Myocyte (in vitro differentiated cells): ENCODE results near the gene COBLL1. TPM values are rescaled to one million over a fixed set of nuclear protein-coding genes. Genes with fewer than 3 reads are reported as not detected.
"Not testable (repeated sequence)": the region's sequence is repeated elsewhere in the genome, so short reads cannot be mapped to it uniquely, and the experiment has no call there.

ENCODE experiments used
- DNase-seq: peaks from one replicate; pipeline ENCODE4 v3.0.0-alpha.2; 2012; ENCODE audit warnings: low read depth
- total RNA-seq: library from RNA; depleted of rRNA; stranded (reverse); fragments of >200 nt; gene quantifications from 2 replicates; pipeline ENCODE4 v1.2.3, GENCODE V29; 2014

Gene COBLL1
- total RNA-seq, 1 donor from 2014 or later: 5.6 TPM

DNA sequence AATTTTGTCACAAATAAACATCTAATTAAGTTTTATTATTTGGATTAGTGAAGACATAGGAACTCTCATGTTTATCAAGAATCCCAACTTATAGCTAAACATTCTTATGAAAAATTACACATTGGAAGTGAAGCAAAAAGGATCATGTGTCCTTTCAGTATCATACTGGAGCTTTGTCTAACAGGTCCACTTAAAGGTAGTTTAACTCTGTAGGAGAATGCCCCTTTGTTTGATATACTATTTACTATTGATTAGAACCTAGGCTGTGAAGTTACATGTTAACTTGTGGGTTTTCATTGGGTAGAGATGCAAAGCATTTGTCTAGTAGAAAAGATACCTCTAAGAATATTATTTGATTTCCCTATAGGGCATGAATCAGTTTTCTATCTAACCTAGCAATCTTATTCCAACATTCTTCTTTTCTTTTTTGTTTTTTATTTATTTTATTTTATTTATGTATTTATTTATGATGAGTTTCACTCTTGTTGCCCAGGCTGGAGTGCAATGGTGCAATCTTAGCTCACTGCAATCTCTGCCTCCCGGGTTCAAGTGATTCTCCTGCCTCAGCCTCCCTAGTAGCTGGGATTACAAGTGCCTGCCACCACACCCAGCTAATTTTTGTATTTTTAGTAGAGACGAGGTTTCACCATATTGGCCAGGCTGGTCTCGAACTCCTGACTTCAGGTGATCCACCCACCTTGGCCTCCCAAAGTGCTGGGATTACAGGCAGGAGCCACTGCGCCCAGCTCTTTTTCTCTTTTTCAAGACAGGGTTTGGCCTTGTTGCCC lies 18.5 kb upstream of the COBLL1 start:
- DNase-seq: not testable (repeated sequence)

- DNase-seq: no peak
Measured at GRCh38 chr2:164859251-164859818, 17.7 kb upstream of the COBLL1 start.

GRCh38 chr2:164852086-164852485 lies 10.5 kb upstream of the COBLL1 start:
- DNase-seq: no peak

- DNase-seq: no peak
Measured at GRCh38 chr2:164850235-164850634, 8.6 kb upstream of the COBLL1 start.

- DNase-seq: no peak
Measured at GRCh38 chr2:164849506-164849905, 7.9 kb upstream of the COBLL1 start.

GRCh38 chr2:164847981-164848741 lies 6.5 kb upstream of the COBLL1 start:
- DNase-seq: no peak

DNA sequence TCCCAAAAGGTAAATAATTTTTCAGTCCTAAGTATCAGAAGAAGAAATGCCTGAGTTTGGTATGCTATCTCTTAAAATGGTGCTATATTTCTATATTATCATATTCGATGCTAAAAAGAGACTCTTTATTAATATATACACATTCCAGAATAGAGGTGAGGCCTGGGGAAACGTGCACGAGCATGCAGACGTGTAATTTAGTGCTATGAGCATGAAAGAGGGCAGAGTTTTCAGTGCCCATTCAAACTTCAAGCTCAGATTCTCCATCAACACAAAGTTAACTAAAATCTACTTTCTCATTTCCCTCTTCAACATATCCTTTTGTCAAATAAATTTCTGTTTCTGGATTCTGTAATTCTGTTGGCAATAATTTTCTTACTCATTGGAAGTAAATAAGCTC lies 5.7 kb upstream of the COBLL1 start:
- DNase-seq: no peak

GRCh38 chr2:164846276-164846675 lies 4.7 kb upstream of the COBLL1 start:
- DNase-seq: no peak

GRCh38 chr2:164843346-164843911 lies 1.8 kb upstream of the COBLL1 start:
- no peak for DNase-seq

DNA sequence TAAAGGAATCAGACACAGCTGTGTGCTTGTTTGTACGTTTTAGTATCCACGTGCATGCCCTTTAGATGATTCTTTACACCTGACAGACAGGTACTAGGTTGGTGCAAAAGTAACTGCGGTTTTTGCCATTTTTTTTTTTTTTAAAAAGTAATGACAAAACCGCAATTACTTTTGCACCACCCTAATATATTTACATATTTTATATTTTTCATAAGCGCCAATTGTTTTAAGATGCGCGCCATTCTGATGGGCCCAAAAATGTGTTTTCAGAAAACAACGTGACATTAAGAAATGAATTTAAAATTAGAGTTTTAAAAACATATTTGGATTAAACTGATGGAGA lies 972 bp upstream of the COBLL1 start:
- DNase-seq: no peak

GRCh38 chr2:164840930-164841718 lies 499 bp downstream of the COBLL1 start:
- DNase-seq: peak; percentile 84

DNA sequence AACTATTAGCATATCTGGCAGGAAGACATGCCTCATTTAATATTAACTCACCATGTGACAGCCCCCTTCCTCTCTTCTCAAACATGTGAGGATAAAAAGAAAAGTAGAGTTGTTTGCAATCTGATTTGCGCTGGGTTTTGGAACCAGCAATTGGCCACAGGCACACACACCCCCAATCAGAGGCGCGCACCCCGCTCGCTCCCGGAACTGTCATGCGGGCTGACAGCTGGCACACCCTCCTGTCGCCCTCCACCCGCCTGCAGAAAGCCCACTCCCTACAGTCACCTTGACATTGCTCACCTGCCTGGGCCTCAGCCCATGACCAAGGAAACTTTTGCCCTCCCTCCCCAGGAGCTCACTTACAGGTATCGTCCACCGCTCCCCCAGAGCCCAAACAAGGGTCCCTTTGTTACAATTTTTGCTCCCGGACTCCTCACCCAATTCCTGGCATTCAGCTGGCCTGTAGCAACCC lies 1.1 kb downstream of the COBLL1 start:
- DNase-seq: peak; percentile 31

GRCh38 chr2:164839914-164840457 lies 1.6 kb downstream of the COBLL1 start:
- DNase-seq: peak; percentile 55

DNA sequence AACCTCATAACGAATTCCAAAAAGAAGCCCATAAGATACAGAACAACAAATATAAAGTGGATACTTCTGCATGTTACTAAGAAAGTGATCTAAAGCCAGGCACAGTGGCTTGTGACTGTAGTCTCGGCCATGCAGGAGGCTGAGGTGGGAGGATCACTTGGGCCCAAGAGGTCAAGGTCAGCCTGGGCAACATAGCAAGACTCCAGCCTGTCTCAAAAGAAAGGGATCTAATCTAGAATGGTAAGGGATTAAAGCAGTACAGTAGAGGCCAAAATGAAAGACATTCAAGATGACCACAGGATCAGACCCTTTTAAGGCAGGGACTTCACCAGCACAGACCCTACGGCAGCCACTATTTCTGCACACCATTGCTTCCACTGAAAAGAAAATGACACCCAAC lies 3.8 kb downstream of the COBLL1 start:
- no peak for DNase-seq

DNA sequence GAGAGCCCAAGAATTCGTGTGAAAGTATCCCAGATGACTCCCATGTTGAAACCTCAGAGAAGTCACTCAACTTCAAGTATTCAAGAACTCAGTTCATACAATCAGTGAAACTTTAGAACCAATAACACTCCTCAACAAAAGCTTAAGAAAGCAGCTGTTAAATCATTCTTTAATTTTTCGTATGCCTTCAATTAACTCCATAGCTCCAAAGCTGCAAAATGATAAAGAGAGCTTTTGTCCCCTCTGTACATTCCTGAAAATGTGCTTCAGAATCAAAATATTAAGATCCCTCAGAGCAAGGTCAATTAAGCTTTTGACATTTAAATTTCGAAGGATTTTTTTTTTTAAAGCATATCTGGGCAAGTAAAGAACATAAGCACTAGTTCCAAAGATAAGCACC lies 4.7 kb downstream of the COBLL1 start:
- DNase-seq: no peak

- no peak for DNase-seq
Measured at GRCh38 chr2:164835302-164835701, 6.3 kb downstream of the COBLL1 start.

- DNase-seq: no peak
Measured at GRCh38 chr2:164831887-164832286, 9.7 kb downstream of the COBLL1 start.

DNA sequence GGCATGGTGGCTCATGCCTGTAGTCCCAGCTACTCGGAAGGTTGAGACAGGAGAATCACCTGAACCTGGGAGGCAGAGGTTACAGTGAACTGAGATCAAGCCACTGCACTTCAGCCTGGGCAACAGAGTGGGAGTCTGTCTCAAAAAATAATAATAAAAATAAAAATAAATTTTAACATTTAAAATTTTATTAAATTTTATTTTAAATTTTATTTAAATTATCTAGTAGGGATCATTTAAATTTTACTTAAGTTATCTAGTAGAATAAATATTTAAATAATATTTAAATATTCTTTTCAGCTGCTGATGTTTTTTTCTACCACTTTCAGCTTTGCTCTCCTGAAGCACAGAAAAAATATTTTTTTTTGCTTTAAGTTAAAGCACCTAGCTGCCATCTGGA lies 10.4 kb downstream of the COBLL1 start:
- no peak for DNase-seq

GRCh38 chr2:164826293-164827243 lies 15.1 kb downstream of the COBLL1 start:
- DNase-seq: peak; percentile 24

DNA sequence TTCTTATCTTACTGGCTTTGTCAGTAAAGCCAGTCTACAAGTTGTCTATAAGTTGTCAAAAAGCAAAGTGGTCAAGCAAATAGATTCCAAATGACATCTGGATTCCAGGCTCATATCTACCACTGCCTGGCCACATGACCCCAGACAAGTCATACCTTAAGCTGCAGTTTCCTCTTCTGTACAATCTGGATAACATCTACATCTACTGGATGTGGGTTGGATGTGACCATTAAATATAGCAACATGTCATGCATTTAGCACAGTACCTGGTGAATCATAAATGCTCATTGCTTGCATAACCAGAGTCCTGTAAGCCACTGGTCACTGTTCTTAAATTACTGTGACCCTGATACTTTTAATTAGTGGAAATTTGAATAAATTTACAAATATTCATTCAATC lies 16.8 kb downstream of the COBLL1 start:
- DNase-seq: no peak
